ENCODE data around the gene PRPF40B.
A peak's percentile ranks its signal among the peaks of the same experiment; 100 is the strongest.

Gene PRPF40B

GRCh38 chr12:49643135-49643534 lies 19.8 kb downstream of the PRPF40B start:
- no peaks in the 10 kb centered on the region for H3K9me3 Mint-ChIP-seq
- DNase-seq, result no peak
- ATAC-seq, result no peak
- no peaks in the 10 kb centered on the region for H3K27me3 Mint-ChIP-seq
- no peak overlapping the region for H3K4me3 Mint-ChIP-seq
- H3K27ac Mint-ChIP-seq, result no peak overlapping the region
- peaks cover 42% of the 10 kb centered on the region for H3K4me1 Mint-ChIP-seq

GRCh38 chr12:49643961-49644619 lies 20.7 kb downstream of the PRPF40B start:
- H3K27ac Mint-ChIP-seq, result peak overlapping the region; percentile 50 to 89
- no peak overlapping the region for H3K4me3 Mint-ChIP-seq
- DNase-seq (no peak), ATAC-seq (peak; percentile 32)
- H3K9me3 Mint-ChIP-seq, result no peaks in the 10 kb centered on the region
- peaks cover 50% of the 10 kb centered on the region for H3K4me1 Mint-ChIP-seq
- no peaks in the 10 kb centered on the region for H3K27me3 Mint-ChIP-seq

GRCh38 chr12:49644620-49644994 lies 21.2 kb downstream of the PRPF40B start:
- H3K9me3 Mint-ChIP-seq, result no peaks in the 10 kb centered on the region
- H3K4me3 Mint-ChIP-seq, result no peak overlapping the region
- peaks cover 50% of the 10 kb centered on the region for H3K4me1 Mint-ChIP-seq

GRCh38 chr12:49645146-49646039 lies 22.0 kb downstream of the PRPF40B start:
- peaks cover 50% of the 10 kb centered on the region for H3K4me1 Mint-ChIP-seq
- no peak for DNase-seq
- ATAC-seq, result no peak
- H3K4me3 Mint-ChIP-seq, result no peak overlapping the region
- H3K9me3 Mint-ChIP-seq, result no peaks in the 10 kb centered on the region
- H3K27ac Mint-ChIP-seq, result peak overlapping the region; percentile 19 to 89
- no peaks in the 10 kb centered on the region for H3K27me3 Mint-ChIP-seq

More at GRCh38 chr12:49644620-49644994, 21.2 kb downstream of the PRPF40B start:
- Mint-ChIP-seq H3K27ac (peak overlapping the region; percentile 50 to 89), H3K27me3 (no peaks in the 10 kb centered on the region)
- ATAC-seq, result peak; percentile 92
- peak; percentile 73 to 80 for DNase-seq

GRCh38 chr12:49646331-49646830 lies 23.0 kb downstream of the PRPF40B start:
- peaks cover 50% of the 10 kb centered on the region for H3K4me1 Mint-ChIP-seq
- DNase-seq (no peak), ATAC-seq (no peak)
- H3K27ac Mint-ChIP-seq, result no peak overlapping the region
- H3K4me3 Mint-ChIP-seq, result no peak overlapping the region
- H3K27me3 Mint-ChIP-seq, result no peaks in the 10 kb centered on the region
- H3K9me3 Mint-ChIP-seq, result no peaks in the 10 kb centered on the region

GRCh38 chr12:49646871-49647654 lies 23.7 kb downstream of the PRPF40B start:
- Mint-ChIP-seq H3K27ac (peak overlapping the region in 1 of 2 donors; percentile 15), H3K4me3 (no peak overlapping the region), H3K27me3 (no peaks in the 10 kb centered on the region), H3K9me3 (no peaks in the 10 kb centered on the region), H3K4me1 (peaks cover 50% of the 10 kb centered on the region)
- DNase-seq, result no peak
- ATAC-seq, result no peak

GRCh38 chr12:49647827-49648711 lies 24.7 kb downstream of the PRPF40B start:
- no peak overlapping the region for H3K4me3 Mint-ChIP-seq
- H3K9me3 Mint-ChIP-seq, result no peaks in the 10 kb centered on the region
- no peaks in the 10 kb centered on the region for H3K27me3 Mint-ChIP-seq
- peak overlapping the region; percentile 15 to 69 for H3K27ac Mint-ChIP-seq
- peaks cover 50% of the 10 kb centered on the region for H3K4me1 Mint-ChIP-seq
- no peak for ATAC-seq
- DNase-seq, result no peak

- H3K27ac Mint-ChIP-seq, result no peak overlapping the region
- H3K27me3 Mint-ChIP-seq, result no peaks in the 10 kb centered on the region
- H3K4me3 Mint-ChIP-seq, result no peak overlapping the region
- peaks cover 50% of the 10 kb centered on the region for H3K4me1 Mint-ChIP-seq
- DNase-seq (no peak), ATAC-seq (no peak)
- H3K9me3 Mint-ChIP-seq, result no peaks in the 10 kb centered on the region
These were observed 25.3 kb downstream of the PRPF40B start for GRCh38 chr12:49648712-49649003.

- Mint-ChIP-seq H3K9me3 (no peaks in the 10 kb centered on the region), H3K27me3 (no peaks in the 10 kb centered on the region), H3K4me3 (no peak overlapping the region), H3K4me1 (peaks cover 47% of the 10 kb centered on the region), H3K27ac (no peak overlapping the region)
- ATAC-seq (no peak), DNase-seq (no peak)
These were observed 26.1 kb downstream of the PRPF40B start for GRCh38 chr12:49649445-49649844.

- Mint-ChIP-seq H3K4me3 (no peak overlapping the region), H3K9me3 (no peaks in the 10 kb centered on the region), H3K27me3 (no peaks in the 10 kb centered on the region), H3K4me1 (peaks cover 42% of the 10 kb centered on the region), H3K27ac (peak overlapping the region; percentile 0 to 17)
- no peak for DNase-seq
- ATAC-seq, result no peak
These were observed 26.5 kb downstream of the PRPF40B start for GRCh38 chr12:49649892-49650291.

GRCh38 chr12:49651855-49652254 lies 28.5 kb downstream of the PRPF40B start:
- Mint-ChIP-seq H3K9me3 (no peaks in the 10 kb centered on the region), H3K4me3 (no peak overlapping the region), H3K4me1 (peaks cover 43% of the 10 kb centered on the region), H3K27ac (peak overlapping the region in 1 of 2 donors; percentile 28), H3K27me3 (no peaks in the 10 kb centered on the region)
- ATAC-seq, result no peak
- no peak for DNase-seq

- Mint-ChIP-seq H3K4me3 (no peak overlapping the region), H3K27me3 (no peaks in the 10 kb centered on the region), H3K4me1 (peaks cover 40% of the 10 kb centered on the region), H3K27ac (no peak overlapping the region), H3K9me3 (no peaks in the 10 kb centered on the region)
- DNase-seq (no peak), ATAC-seq (no peak)
These were observed 29.7 kb downstream of the PRPF40B start for GRCh38 chr12:49652921-49653520.

GRCh38 chr12:49654715-49655114 lies 31.4 kb downstream of the PRPF40B start:
- Mint-ChIP-seq H3K27me3 (no peaks in the 10 kb centered on the region), H3K4me3 (no peak overlapping the region), H3K9me3 (no peaks in the 10 kb centered on the region), H3K27ac (no peak overlapping the region), H3K4me1 (peaks cover 25% of the 10 kb centered on the region)
- ATAC-seq (no peak), DNase-seq (no peak)

GRCh38 chr12:49655595-49656236 lies 32.4 kb downstream of the PRPF40B start:
- Mint-ChIP-seq H3K27ac (peak overlapping the region; percentile 47 to 94), H3K4me1 (peaks cover 29% of the 10 kb centered on the region), H3K9me3 (no peaks in the 10 kb centered on the region), H3K4me3 (no peak overlapping the region), H3K27me3 (no peaks in the 10 kb centered on the region)
- ATAC-seq (no peak), DNase-seq (no peak)

Data from stimulated activated naive CD8-positive, alpha-beta T cell treated with anti-CD3 and anti-CD28 coated beads, Interleukin-15, amount 100 ng/mL, for 72 hours (primary cell).